MM.1S (cell line): Measurements from ENCODE around the gene GALNT9.

ENCODE experiments used
- DNase-seq: peaks from one replicate; pipeline ENCODE4 v3.0.0-alpha.2; 2015
- H2AFZ ChIP-seq: fragments of 300-600 bp; sonication (generic); 2 replicates; pipeline ENCODE4 v1.6.0; 2016; ENCODE audit warnings: antibody characterized with exemption, low read length
- H3F3A ChIP-seq: fragments of 300-600 bp; sonication (generic); 2 replicates; pipeline ENCODE4 v1.6.1; 2016; ENCODE audit warnings: mild to moderate bottlenecking, antibody characterized with exemption, low read length, moderate library complexity, mixed read lengths; ENCODE audit not compliant: insufficient read depth
- H3K27ac ChIP-seq: fragments of 300-600 bp; sonication (generic); 2 replicates; pipeline ENCODE4 v1.5.1; 2016; ENCODE audit warnings: mild to moderate bottlenecking, low read length
- H3K27me3 ChIP-seq: fragments of 300-600 bp; sonication (generic); replicated peaks from 2 replicates; pipeline ENCODE4 v1.6.0; 2016; ENCODE audit warnings: low read length; ENCODE audit not compliant: insufficient read depth
- H3K36me3 ChIP-seq: fragments of 300-600 bp; sonication (generic); replicated peaks from 2 replicates; pipeline ENCODE4 v1.6.1; 2016; ENCODE audit warnings: mild to moderate bottlenecking, low read length, mixed read lengths; ENCODE audit not compliant: insufficient read depth
- H3K4me1 ChIP-seq: fragments of 300-600 bp; sonication (generic); 2 replicates; pipeline ENCODE4 v1.6.1; 2016; ENCODE audit warnings: low read length, mixed read lengths
- H3K4me2 ChIP-seq: fragments of 300-600 bp; sonication (generic); 2 replicates; pipeline ENCODE4 v1.6.0; 2016; ENCODE audit warnings: low read depth, low read length
- H3K4me3 ChIP-seq: fragments of 300-600 bp; sonication (generic); 2 replicates; pipeline ENCODE4 v1.5.1; 2016; ENCODE audit warnings: low read length, mixed read lengths
- H3K79me2 ChIP-seq: fragments of 300-600 bp; sonication (generic); 2 replicates; pipeline ENCODE4 v1.6.1; 2016; ENCODE audit warnings: mixed run types, low read length, mixed read lengths
- H3K9ac ChIP-seq: fragments of 300-600 bp; sonication (generic); 2 replicates; pipeline ENCODE4 v1.6.1; 2016; ENCODE audit warnings: low read length, mixed read lengths
- H3K9me2 ChIP-seq: fragments of 300-600 bp; sonication (generic); replicated peaks from 2 replicates; pipeline ENCODE4 v1.6.1; 2016; ENCODE audit warnings: mild to moderate bottlenecking, low read length, mixed read lengths; ENCODE audit not compliant: insufficient read depth
- H3K9me3 ChIP-seq: fragments of 300-600 bp; sonication (generic); replicated peaks from 2 replicates; pipeline ENCODE4 v1.6.1; 2016; ENCODE audit warnings: mild to moderate bottlenecking, low read length, mixed read lengths; ENCODE audit not compliant: insufficient read depth
- H4K20me1 ChIP-seq: fragments of 300-600 bp; sonication (generic); 2 replicates; pipeline ENCODE4 v1.6.1; 2016; ENCODE audit warnings: mild to moderate bottlenecking, low read length, moderate library complexity, mixed read lengths; ENCODE audit not compliant: insufficient read depth
- EZH2 ChIP-seq: fragments of 300-600 bp; sonication (generic); optimal IDR thresholded peaks from 2 replicates; pipeline ENCODE3; 2017; ENCODE audit warnings: low read depth, mild to moderate bottlenecking, antibody characterized with exemption, low read length, mixed read lengths
- EZH2phosphoT487 ChIP-seq: fragments of 300-600 bp; sonication (generic); IDR thresholded peaks from 2 replicates; pipeline ENCODE4 v1.6.1; 2018; ENCODE audit warnings: antibody characterized with exemption, low read length
- TF ChIP-seq, protein P1 (sequence below): fragments of 300-600 bp; sonication (generic); IDR thresholded peaks from 2 replicates; pipeline ENCODE4 v1.5.1; 2016; ENCODE audit warnings: antibody characterized with exemption, low read length, mixed read lengths

The GALNT9 gene

DNA sequence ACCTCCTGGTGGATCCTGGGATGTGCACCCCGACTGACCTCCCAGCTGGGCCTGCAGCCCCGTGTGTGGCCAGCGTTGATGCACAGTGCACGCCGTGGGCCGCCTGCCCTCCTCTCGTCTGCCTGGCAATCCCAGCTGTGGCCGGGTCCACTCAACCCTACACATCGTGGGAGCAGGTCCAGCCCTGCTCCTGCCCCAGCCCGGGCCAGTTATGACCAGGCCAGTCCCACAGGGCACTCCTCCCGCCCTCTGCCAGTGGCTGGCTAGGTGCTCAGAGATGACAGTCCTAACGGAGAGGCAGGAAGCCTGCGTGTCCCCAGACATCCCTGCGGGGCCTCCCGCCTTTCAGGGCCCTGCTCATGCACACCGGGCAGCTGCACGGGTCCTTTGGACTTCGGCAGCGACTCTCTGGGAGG, 10.8 kb downstream of the GALNT9 start:
- Histone ChIP-seq H3K36me3 (no peaks in the 10 kb centered on the region), H3K27me3 (peaks cover 15% of the 10 kb centered on the region), H2AFZ (no peak overlapping the region), H3K27ac (no peak overlapping the region), H3K79me2 (no peaks in the 10 kb centered on the region), H3K9me2 (no peaks in the 10 kb centered on the region), H3K9ac (no peak overlapping the region), H3K4me3 (no peak overlapping the region), H4K20me1 (no peaks in the 10 kb centered on the region), H3K4me2 (no peak overlapping the region), H3K9me3 (no peaks in the 10 kb centered on the region), H3K4me1 (no peaks in the 10 kb centered on the region), H3F3A (no peaks in the 10 kb centered on the region)
- DNase-seq: no peak
- TF ChIP-seq, protein P1, sequence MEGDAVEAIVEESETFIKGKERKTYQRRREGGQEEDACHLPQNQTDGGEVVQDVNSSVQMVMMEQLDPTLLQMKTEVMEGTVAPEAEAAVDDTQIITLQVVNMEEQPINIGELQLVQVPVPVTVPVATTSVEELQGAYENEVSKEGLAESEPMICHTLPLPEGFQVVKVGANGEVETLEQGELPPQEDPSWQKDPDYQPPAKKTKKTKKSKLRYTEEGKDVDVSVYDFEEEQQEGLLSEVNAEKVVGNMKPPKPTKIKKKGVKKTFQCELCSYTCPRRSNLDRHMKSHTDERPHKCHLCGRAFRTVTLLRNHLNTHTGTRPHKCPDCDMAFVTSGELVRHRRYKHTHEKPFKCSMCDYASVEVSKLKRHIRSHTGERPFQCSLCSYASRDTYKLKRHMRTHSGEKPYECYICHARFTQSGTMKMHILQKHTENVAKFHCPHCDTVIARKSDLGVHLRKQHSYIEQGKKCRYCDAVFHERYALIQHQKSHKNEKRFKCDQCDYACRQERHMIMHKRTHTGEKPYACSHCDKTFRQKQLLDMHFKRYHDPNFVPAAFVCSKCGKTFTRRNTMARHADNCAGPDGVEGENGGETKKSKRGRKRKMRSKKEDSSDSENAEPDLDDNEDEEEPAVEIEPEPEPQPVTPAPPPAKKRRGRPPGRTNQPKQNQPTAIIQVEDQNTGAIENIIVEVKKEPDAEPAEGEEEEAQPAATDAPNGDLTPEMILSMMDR: no peak
- TF ChIP-seq EZH2phosphoT487: no peak
- TF ChIP-seq EZH2: no peak

DNA sequence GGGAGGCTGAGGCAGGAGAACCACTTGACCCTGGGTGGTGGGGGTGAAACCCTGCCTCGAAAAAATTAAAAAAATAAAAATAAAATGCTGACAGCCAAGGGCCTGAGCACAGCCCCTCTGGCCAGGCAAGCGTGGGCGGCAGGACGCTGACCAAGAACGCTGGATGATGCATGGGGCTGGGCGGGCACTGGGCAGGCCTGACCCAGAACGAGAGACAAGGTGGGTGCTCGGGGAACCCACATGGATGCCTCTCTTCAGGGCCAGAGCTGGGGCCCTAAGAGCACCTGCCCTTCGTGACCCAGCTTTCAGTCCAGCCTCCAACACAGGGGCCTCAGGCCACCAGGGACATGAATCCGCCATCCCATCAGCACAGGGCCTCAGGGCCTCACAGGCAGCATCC, 11.3 kb downstream of the GALNT9 start:
- no peak overlapping the region for H3K4me3 ChIP-seq
- H3K27ac ChIP-seq: no peak overlapping the region
- TF ChIP-seq, protein P1: no peak
- TF ChIP-seq EZH2phosphoT487 (no peak), EZH2 (no peak)
- no peaks in the 10 kb centered on the region for H3K9me3 ChIP-seq
- no peaks in the 10 kb centered on the region for H3F3A ChIP-seq
- H3K27me3 ChIP-seq: peaks cover 15% of the 10 kb centered on the region
- no peak overlapping the region for H3K9ac ChIP-seq
- H3K4me2 ChIP-seq: no peak overlapping the region
- H3K79me2 ChIP-seq: no peaks in the 10 kb centered on the region
- no peak for DNase-seq
- no peaks in the 10 kb centered on the region for H3K36me3 ChIP-seq
- no peaks in the 10 kb centered on the region for H4K20me1 ChIP-seq
- no peak overlapping the region for H2AFZ ChIP-seq
- H3K4me1 ChIP-seq: no peaks in the 10 kb centered on the region
- no peaks in the 10 kb centered on the region for H3K9me2 ChIP-seq

DNA sequence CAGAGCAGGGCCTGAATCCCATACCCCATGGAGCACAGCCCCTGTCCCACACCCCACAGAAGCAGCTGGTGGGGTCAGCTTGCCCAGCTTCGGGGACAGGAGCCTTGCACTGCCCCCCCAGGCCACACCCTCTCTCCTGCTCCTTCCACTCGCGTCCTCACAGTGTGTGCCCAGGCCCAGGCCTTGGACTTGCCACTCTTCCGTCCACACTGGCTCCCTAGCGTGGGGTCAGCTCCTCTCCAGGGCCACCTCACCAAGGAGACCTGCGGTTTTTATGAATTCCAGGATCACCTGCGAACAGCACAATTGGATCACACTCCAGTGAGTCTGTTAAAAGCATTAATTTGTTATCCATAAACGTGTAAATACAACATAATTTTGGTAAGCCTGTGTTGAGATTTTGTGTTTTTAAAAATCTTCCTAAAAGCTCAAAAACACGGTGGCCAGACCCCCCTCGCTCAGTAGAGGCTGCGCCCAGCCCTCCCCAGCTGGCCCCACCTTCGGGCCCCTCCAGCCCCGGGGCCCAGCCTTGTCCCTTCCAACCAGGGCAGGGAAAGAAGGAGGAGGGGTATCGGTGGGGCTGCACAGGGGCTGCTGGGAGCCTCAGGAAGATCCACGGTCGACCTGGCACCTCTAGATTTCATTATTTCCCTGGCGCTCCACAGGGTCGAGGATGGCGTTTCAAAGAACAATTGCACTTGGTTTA, 12.0 kb downstream of the GALNT9 start:
- no peaks in the 10 kb centered on the region for H3K9me2 ChIP-seq
- H3K79me2 ChIP-seq: no peaks in the 10 kb centered on the region
- DNase-seq: no peak
- H2AFZ ChIP-seq: no peak overlapping the region
- no peak overlapping the region for H3K27ac ChIP-seq
- peaks cover 15% of the 10 kb centered on the region for H3K27me3 ChIP-seq
- H3K9ac ChIP-seq: no peak overlapping the region
- no peaks in the 10 kb centered on the region for H3F3A ChIP-seq
- no peak overlapping the region for H3K4me3 ChIP-seq
- H3K36me3 ChIP-seq: no peaks in the 10 kb centered on the region
- no peaks in the 10 kb centered on the region for H3K9me3 ChIP-seq
- no peaks in the 10 kb centered on the region for H4K20me1 ChIP-seq
- TF ChIP-seq, protein P1: no peak
- TF ChIP-seq EZH2phosphoT487: no peak
- H3K4me2 ChIP-seq: no peak overlapping the region
- H3K4me1 ChIP-seq: no peaks in the 10 kb centered on the region
